Measurements from ENCODE around the gene LAMB3.
A peak's percentile ranks its signal among the peaks of the same experiment; 100 is the strongest.

LAMB3 gene

GRCh38 chr1:209667103-209667502, 14.9 kb upstream of the LAMB3 start:
- Histone ChIP-seq H3K27ac (no peak overlapping the region), H3K4me3 (no peak overlapping the region), H3K36me3 (no peaks in the 10 kb centered on the region), H3K9ac (no peak overlapping the region), H3K4me2 (no peak overlapping the region), H3K9me3 (no peaks in the 10 kb centered on the region), H3K27me3 (no peaks in the 10 kb centered on the region), H4K20me1 (no peaks in the 10 kb centered on the region), H3K4me1 (peaks cover 1% of the 10 kb centered on the region; the same call in 1 of the 2 replicates)
- no peak for TF ChIP-seq Cebpa-rat (IDR thresholded peaks at IDR 0.05)

- H3K4me3 ChIP-seq: no peak overlapping the region
- no peaks in the 10 kb centered on the region for H3K36me3 ChIP-seq
- no peak for TF ChIP-seq Cebpa-rat (IDR thresholded peaks at IDR 0.05)
- H3K4me2 ChIP-seq: no peak overlapping the region
- no peaks in the 10 kb centered on the region for H3K9me3 ChIP-seq
- no peaks in the 10 kb centered on the region for H4K20me1 ChIP-seq
- H3K4me1 ChIP-seq: peaks cover 43% of the 10 kb centered on the region
- no peak overlapping the region for H3K9ac ChIP-seq
- H3K27me3 ChIP-seq: no peaks in the 10 kb centered on the region
- H3K27ac ChIP-seq: no peak overlapping the region
These were observed 10.7 kb upstream of the LAMB3 start for GRCh38 chr1:209662879-209663327.

- Histone ChIP-seq H3K27ac (no peak overlapping the region), H3K36me3 (no peaks in the 10 kb centered on the region), H3K9ac (no peak overlapping the region), H3K4me1 (peaks cover 44% of the 10 kb centered on the region), H3K4me3 (no peak overlapping the region), H4K20me1 (no peaks in the 10 kb centered on the region), H3K4me2 (peak overlapping the region; percentile 80), H3K27me3 (no peaks in the 10 kb centered on the region), H3K9me3 (no peaks in the 10 kb centered on the region)
- TF ChIP-seq Cebpa-rat (IDR thresholded peaks at IDR 0.05): no peak
These were observed 8.8 kb upstream of the LAMB3 start for GRCh38 chr1:209661071-209661470.

GRCh38 chr1:209659909-209660308, 7.7 kb upstream of the LAMB3 start:
- no peaks in the 10 kb centered on the region for H4K20me1 ChIP-seq
- H3K9ac ChIP-seq: no peak overlapping the region; the same call in 1 of the 2 replicates
- no peak overlapping the region for H3K4me3 ChIP-seq
- peak overlapping the region; percentile 80 for H3K4me2 ChIP-seq
- H3K36me3 ChIP-seq: no peaks in the 10 kb centered on the region
- no peak overlapping the region for H3K27ac ChIP-seq
- no peaks in the 10 kb centered on the region for H3K9me3 ChIP-seq
- peaks cover 44% of the 10 kb centered on the region for H3K4me1 ChIP-seq
- no peak for TF ChIP-seq Cebpa-rat (IDR thresholded peaks at IDR 0.05)
- no peaks in the 10 kb centered on the region for H3K27me3 ChIP-seq

GRCh38 chr1:209657918-209658317, 5.7 kb upstream of the LAMB3 start:
- no peaks in the 10 kb centered on the region for H3K36me3 ChIP-seq
- TF ChIP-seq Cebpa-rat (IDR thresholded peaks at IDR 0.05): no peak
- no peak overlapping the region for H3K4me3 ChIP-seq
- no peaks in the 10 kb centered on the region for H4K20me1 ChIP-seq
- H3K27me3 ChIP-seq: no peaks in the 10 kb centered on the region
- no peak overlapping the region for H3K27ac ChIP-seq
- no peaks in the 10 kb centered on the region for H3K9me3 ChIP-seq
- peaks cover 58% of the 10 kb centered on the region for H3K4me1 ChIP-seq
- no peak overlapping the region for H3K4me2 ChIP-seq
- H3K9ac ChIP-seq: no peak overlapping the region

- no peaks in the 10 kb centered on the region for H3K36me3 ChIP-seq
- no peak overlapping the region for H3K4me3 ChIP-seq
- H3K27ac ChIP-seq: no peak overlapping the region
- TF ChIP-seq Cebpa-rat (IDR thresholded peaks at IDR 0.05): no peak
- H3K4me1 ChIP-seq: peaks cover 65% of the 10 kb centered on the region
- H3K4me2 ChIP-seq: no peak overlapping the region
- no peaks in the 10 kb centered on the region for H3K27me3 ChIP-seq
- H3K9ac ChIP-seq: no peak overlapping the region
- H3K9me3 ChIP-seq: no peaks in the 10 kb centered on the region
- H4K20me1 ChIP-seq: no peaks in the 10 kb centered on the region
These were observed 5.1 kb upstream of the LAMB3 start for GRCh38 chr1:209657140-209657879.

- Histone ChIP-seq H3K4me3 (no peak overlapping the region), H3K9me3 (no peaks in the 10 kb centered on the region), H4K20me1 (no peaks in the 10 kb centered on the region), H3K27ac (no peak overlapping the region), H3K27me3 (no peaks in the 10 kb centered on the region), H3K9ac (no peak overlapping the region), H3K36me3 (no peaks in the 10 kb centered on the region), H3K4me1 (peaks cover 63% of the 10 kb centered on the region), H3K4me2 (no peak overlapping the region)
- TF ChIP-seq Cebpa-rat (IDR thresholded peaks at IDR 0.05): no peak
These were observed 3.4 kb upstream of the LAMB3 start for GRCh38 chr1:209655411-209656231.

- H3K9me3 ChIP-seq: no peaks in the 10 kb centered on the region
- H4K20me1 ChIP-seq: no peaks in the 10 kb centered on the region
- H3K9ac ChIP-seq: no peak overlapping the region
- no peaks in the 10 kb centered on the region for H3K36me3 ChIP-seq
- no peak overlapping the region for H3K27ac ChIP-seq
- H3K4me2 ChIP-seq: peak overlapping the region; percentile 58; the same call in 1 of the 2 replicates
- H3K4me3 ChIP-seq: no peak overlapping the region
- TF ChIP-seq Cebpa-rat (IDR thresholded peaks at IDR 0.05): no peak
- peaks cover 63% of the 10 kb centered on the region for H3K4me1 ChIP-seq
- H3K27me3 ChIP-seq: no peaks in the 10 kb centered on the region
These were observed 1.7 kb upstream of the LAMB3 start for GRCh38 chr1:209653915-209654351.

- no peaks in the 10 kb centered on the region for H4K20me1 ChIP-seq
- H3K9ac ChIP-seq: no peak overlapping the region
- no peaks in the 10 kb centered on the region for H3K27me3 ChIP-seq
- H3K36me3 ChIP-seq: no peaks in the 10 kb centered on the region
- no peaks in the 10 kb centered on the region for H3K9me3 ChIP-seq
- H3K4me1 ChIP-seq: peaks cover 63% of the 10 kb centered on the region
- no peak for TF ChIP-seq Cebpa-rat (IDR thresholded peaks at IDR 0.05)
- H3K27ac ChIP-seq: peak overlapping the region; percentile 4; the same call in 1 of the 2 replicates
- H3K4me3 ChIP-seq: no peak overlapping the region
- peak overlapping the region; percentile 58 for H3K4me2 ChIP-seq
These were observed 712 bp upstream of the LAMB3 start for GRCh38 chr1:209652873-209653401.

All from BLaER1 (cell line).